ENCODE measurements around the gene ARHGAP6.

The ARHGAP6 gene

GRCh38 chrX:11266573-11267003, 399.1 kb downstream of the ARHGAP6 start:
- no peak overlapping the region for H3K4me3 ChIP-seq (ENCODE audit: low read depth, low read length)
- no peak for TF ChIP-seq CTCF (IDR thresholded peaks at IDR 0.05; ENCODE audit: insufficient read depth, low read length, missing control alignments)
- ChIA-PET POLR2A (no interaction called here), CTCF (no interaction called here)
- no peak for DNase-seq (ENCODE audit: low read depth, low spot score)

- ChIA-PET POLR2A (no interaction called here), CTCF (no interaction called here)
- TF ChIP-seq CTCF (IDR thresholded peaks at IDR 0.05; ENCODE audit: insufficient read depth, low read length, missing control alignments), result no peak
- no peak overlapping the region for H3K4me3 ChIP-seq (ENCODE audit: low read depth, low read length)
- no peak for DNase-seq (ENCODE audit: low read depth, low spot score)
These were observed 400.4 kb downstream of the ARHGAP6 start for GRCh38 chrX:11265352-11265751.

- TF ChIP-seq CTCF (IDR thresholded peaks at IDR 0.05; ENCODE audit: insufficient read depth, low read length, missing control alignments), result no peak
- no peak for DNase-seq (ENCODE audit: low read depth, low spot score)
- CTCF ChIA-PET, result no interaction called here
- no peak overlapping the region for H3K4me3 ChIP-seq (ENCODE audit: low read depth, low read length)
- POLR2A ChIA-PET, result no interaction called here
These were observed 400.8 kb downstream of the ARHGAP6 start for GRCh38 chrX:11264925-11265324.

GRCh38 chrX:11261260-11261659, 404.5 kb downstream of the ARHGAP6 start:
- CTCF ChIA-PET, result no interaction called here
- no peak for DNase-seq (ENCODE audit: low read depth, low spot score)
- POLR2A ChIA-PET, result no interaction called here
- TF ChIP-seq CTCF (IDR thresholded peaks at IDR 0.05; ENCODE audit: insufficient read depth, low read length, missing control alignments), result no peak
- no peak overlapping the region for H3K4me3 ChIP-seq (ENCODE audit: low read depth, low read length)

GRCh38 chrX:11259437-11259836, 406.3 kb downstream of the ARHGAP6 start:
- ChIA-PET POLR2A (interaction anchor here (0.6 kb wide), 1 partner anchor 20 kb away, joined by 3 read pairs; no protein-coding TSS in a partner anchor), CTCF (interaction anchor here (1.0 kb wide), 1 partner anchor 122 kb away, joined by 4 read pairs; no protein-coding TSS in a partner anchor)
- no peak for DNase-seq (ENCODE audit: low read depth, low spot score)
- H3K4me3 ChIP-seq (ENCODE audit: low read depth, low read length), result no peak overlapping the region
- no peak for TF ChIP-seq CTCF (IDR thresholded peaks at IDR 0.05; ENCODE audit: insufficient read depth, low read length, missing control alignments)

- no peak for TF ChIP-seq CTCF (IDR thresholded peaks at IDR 0.05; ENCODE audit: insufficient read depth, low read length, missing control alignments)
- POLR2A ChIA-PET, result no interaction called here
- CTCF ChIA-PET, result no interaction called here
These were observed 408.0 kb downstream of the ARHGAP6 start for GRCh38 chrX:11257711-11258110.

More at GRCh38 chrX:11257711-11258110, 408.0 kb downstream of the ARHGAP6 start:
- DNase-seq (ENCODE audit: low read depth, low spot score), result no peak
- no peak overlapping the region for H3K4me3 ChIP-seq (ENCODE audit: low read depth, low read length)
